Neuronal stem cell (in vitro differentiated cells): Measurements from ENCODE around the gene FOXP3.

ENCODE experiments used
- DNase-seq: peaks from one replicate; pipeline ENCODE4 v3.0.0-alpha.2; 2013; ENCODE audit warnings: low spot score
- H2AFZ ChIP-seq: one replicate; pipeline ENCODE4 v1.6.1; 2013; ENCODE audit warnings: mild to moderate bottlenecking, low read length, inconsistent platforms
- H2AK5ac ChIP-seq: 2 replicates; pipeline ENCODE4 v1.6.1; 2013; ENCODE audit warnings: low read depth, mild to moderate bottlenecking, inconsistent platforms, low read length, moderate library complexity, mixed read lengths
- H2BK120ac ChIP-seq: 2 replicates; pipeline ENCODE4 v1.6.1; 2013; ENCODE audit warnings: low read depth, mild to moderate bottlenecking, inconsistent platforms, low read length, moderate library complexity, mixed read lengths
- H2BK12ac ChIP-seq: one replicate; pipeline ENCODE4 v1.6.1; 2013; ENCODE audit warnings: low read length, inconsistent platforms
- H2BK15ac ChIP-seq: 2 replicates; pipeline ENCODE4 v1.6.1; 2013; ENCODE audit warnings: mild to moderate bottlenecking, low read length, inconsistent platforms, mixed read lengths
- H2BK5ac ChIP-seq: one replicate; pipeline ENCODE4 v1.6.1; 2013; ENCODE audit warnings: inconsistent platforms, mild to moderate bottlenecking, low read length, moderate library complexity
- H3K14ac ChIP-seq: one replicate; pipeline ENCODE4 v1.6.1; 2013; ENCODE audit warnings: low read length, inconsistent platforms
- H3K18ac ChIP-seq: 2 replicates; pipeline ENCODE4 v1.6.1; 2013; ENCODE audit warnings: low read length, inconsistent platforms
- H3K23ac ChIP-seq: 2 replicates; pipeline ENCODE4 v1.6.1; 2013; ENCODE audit warnings: low read depth, mild to moderate bottlenecking, mixed read lengths, low read length, inconsistent platforms; ENCODE audit not compliant: poor library complexity
- H3K27ac ChIP-seq: replicated peaks from 3 replicates; pipeline ENCODE4 v1.5.1; 2013; ENCODE audit warnings: low read length, inconsistent platforms
- H3K27me3 ChIP-seq, 3 experiments: 2 replicates each; pipeline ENCODE4 v1.6.1; 2013; ENCODE audit warnings: low read length in 3 of 3, mild to moderate bottlenecking in 2 of 3, inconsistent platforms in 1 of 3, low read depth in 1 of 3, mixed read lengths in 1 of 3, moderate library complexity in 1 of 3; ENCODE audit not compliant: control insufficient read depth in 3 of 3, insufficient read depth in 3 of 3
- H3K36me3 ChIP-seq, 2 donors: replicated peaks in 1 of 2; 2 replicates each; pipeline ENCODE4 v1.6.1; 2013; ENCODE audit warnings: low read length in 2 of 2; ENCODE audit not compliant: control insufficient read depth in 2 of 2, insufficient read depth in 2 of 2
- H3K4ac ChIP-seq: 2 replicates; pipeline ENCODE4 v1.6.1; 2013; ENCODE audit warnings: inconsistent platforms, mild to moderate bottlenecking, low read length, moderate library complexity
- H3K4me1 ChIP-seq, 2 donors: 1 replicate in 1 of 2; 2 replicates in 1 of 2; pipeline ENCODE4 v1.6.1; 2013; ENCODE audit warnings: low read length in 2 of 2, low read depth in 1 of 2; ENCODE audit not compliant: control insufficient read depth in 2 of 2, insufficient read depth in 1 of 2
- H3K4me2 ChIP-seq: one replicate; pipeline ENCODE4 v1.6.1; 2013; ENCODE audit warnings: mild to moderate bottlenecking, low read length, inconsistent platforms; ENCODE audit not compliant: insufficient read depth, poor library complexity, severe bottlenecking
- H3K4me3 ChIP-seq, 2 donors: 2 replicates each; pipeline ENCODE4 v1.5.1; 2013; ENCODE audit warnings: low read length in 2 of 2, mild to moderate bottlenecking in 2 of 2, inconsistent platforms in 1 of 2, moderate library complexity in 1 of 2
- H3K79me1 ChIP-seq: one replicate; pipeline ENCODE4 v1.6.1; 2013; ENCODE audit warnings: low read depth, mild to moderate bottlenecking, inconsistent platforms, low read length, moderate library complexity
- H3K9ac ChIP-seq: one replicate; pipeline ENCODE4 v1.6.1; 2013; ENCODE audit warnings: mild to moderate bottlenecking, low read depth, low read length, inconsistent platforms; ENCODE audit not compliant: poor library complexity
- H3K9me3 ChIP-seq, 2 donors: replicated peaks in 1 of 2; 2 replicates each; pipeline versions ENCODE3 to v1.6.1; 2013; ENCODE audit warnings: low read length in 2 of 2, mild to moderate bottlenecking in 2 of 2, inconsistent platforms in 1 of 2, low read depth in 1 of 2, mixed read lengths in 1 of 2, moderate library complexity in 1 of 2; ENCODE audit not compliant: control insufficient read depth in 2 of 2, insufficient read depth in 1 of 2
- H4K8ac ChIP-seq: one replicate; pipeline ENCODE4 v1.6.1; 2013; ENCODE audit warnings: low read depth, mild to moderate bottlenecking, inconsistent platforms, low read length, moderate library complexity
- H4K91ac ChIP-seq: one replicate; pipeline ENCODE4 v1.6.1; 2013; ENCODE audit warnings: low read length, low read depth, mild to moderate bottlenecking, inconsistent platforms; ENCODE audit not compliant: poor library complexity
- WGBS, 2 donors: extraction: QIAGEN DNeasy Blood & Tissue Kit; methylation state at CpG; one replicate each; pipeline ENCODE4 v1.1.7; 2013; ENCODE audit warnings: missing lambda C conversion rate in 2 of 2, mixed read lengths in 1 of 2; ENCODE audit not compliant: insufficient read length in 2 of 2, insufficient replicate concordance in 1 of 2; ENCODE audit errors: extremely low coverage in 2 of 2; 5-methylcytosine and 5-hydroxymethylcytosine counted together

Gene FOXP3

GRCh38 chrX:49246541-49246940 lies 18.0 kb downstream of the FOXP3 start:
- Histone ChIP-seq H3K27me3 (peaks cover 0 to 3% (median 0%) of the 10 kb centered on the region in 3 experiments), H2BK5ac (no peak overlapping the region), H2BK12ac (no peak overlapping the region), H2AFZ (no peak overlapping the region), H2AK5ac (no peak overlapping the region), H4K8ac (no peak overlapping the region), H3K9me3 (no peaks in the 10 kb centered on the region), H2BK120ac (no peak overlapping the region), H3K4me1 (no peaks in the 10 kb centered on the region), H3K14ac (no peak overlapping the region), H3K9ac (no peak overlapping the region), H4K91ac (no peak overlapping the region), H2BK15ac (no peak overlapping the region), H3K36me3 (peaks cover 0 to 20% of the 10 kb centered on the region in 2 donors), H3K23ac (no peak overlapping the region), H3K79me1 (no peaks in the 10 kb centered on the region), H3K18ac (no peak overlapping the region), H3K27ac (no peak overlapping the region), H3K4ac (no peak overlapping the region), H3K4me3 (no peak overlapping the region), H3K4me2 (no peak overlapping the region)
- no CpG with 5 or more reads among the region's 10 CpGs for WGBS, 2 donors
- DNase-seq = no peak

- no CpG with 5 or more reads among the region's 2 CpGs for WGBS, 2 donors
- no peak overlapping the region for H3K14ac ChIP-seq
- no peak overlapping the region for H3K4me3 ChIP-seq
- no peak overlapping the region for H2BK5ac ChIP-seq
- H3K9me3 ChIP-seq = no peaks in the 10 kb centered on the region
- no peaks in the 10 kb centered on the region for H3K27me3 ChIP-seq
- H4K8ac ChIP-seq = no peak overlapping the region
- no peaks in the 10 kb centered on the region for H3K4me1 ChIP-seq
- peaks cover 0 to 20% of the 10 kb centered on the region in 2 donors for H3K36me3 ChIP-seq
- no peak overlapping the region for H2BK120ac ChIP-seq
- no peak overlapping the region for H2AK5ac ChIP-seq
- no peak for DNase-seq
- no peak overlapping the region for H3K9ac ChIP-seq
- no peak overlapping the region for H2AFZ ChIP-seq
- no peak overlapping the region for H3K23ac ChIP-seq
- no peak overlapping the region for H3K18ac ChIP-seq
- H3K4ac ChIP-seq = no peak overlapping the region
- no peak overlapping the region for H3K27ac ChIP-seq
- no peaks in the 10 kb centered on the region for H3K79me1 ChIP-seq
- H2BK15ac ChIP-seq = no peak overlapping the region
- H3K4me2 ChIP-seq = no peak overlapping the region
- no peak overlapping the region for H4K91ac ChIP-seq
- H2BK12ac ChIP-seq = no peak overlapping the region
Observed at GRCh38 chrX:49244207-49244606, 20.3 kb downstream of the FOXP3 start.

DNA sequence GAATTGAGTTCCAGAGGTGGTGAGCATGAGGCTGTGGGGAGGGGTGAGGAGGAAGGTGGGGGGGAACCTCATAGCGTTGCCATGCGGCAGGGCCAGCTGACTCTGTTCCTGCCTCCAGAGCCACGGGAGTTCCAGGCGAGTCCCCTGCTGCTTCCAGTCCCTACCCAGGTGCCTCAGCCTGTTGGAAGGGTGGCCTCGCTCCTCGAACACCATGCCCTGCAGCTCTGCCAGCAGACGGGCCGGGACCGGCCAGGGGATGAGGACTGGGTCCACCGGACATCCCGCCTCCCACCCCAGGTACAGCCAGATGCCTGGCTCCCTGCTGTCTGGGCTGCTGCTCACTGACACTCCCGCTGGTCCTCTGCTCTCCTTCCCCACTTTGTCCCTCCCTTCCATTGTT lies 21.3 kb downstream of the FOXP3 start:
- Histone ChIP-seq H3K79me1 (no peaks in the 10 kb centered on the region), H2BK12ac (no peak overlapping the region), H3K36me3 (peaks cover 0 to 17% of the 10 kb centered on the region in 2 donors), H2BK120ac (no peak overlapping the region), H3K4me3 (no peak overlapping the region), H3K27me3 (no peaks in the 10 kb centered on the region), H3K23ac (no peak overlapping the region), H3K4ac (no peak overlapping the region), H2BK15ac (no peak overlapping the region), H3K4me2 (no peak overlapping the region), H2AFZ (no peak overlapping the region), H3K9me3 (no peaks in the 10 kb centered on the region), H3K9ac (no peak overlapping the region), H3K4me1 (no peaks in the 10 kb centered on the region), H4K91ac (no peak overlapping the region), H3K27ac (no peak overlapping the region), H3K18ac (no peak overlapping the region), H2BK5ac (no peak overlapping the region), H2AK5ac (no peak overlapping the region), H3K14ac (no peak overlapping the region), H4K8ac (no peak overlapping the region)
- no CpG with 5 or more reads among the region's 12 CpGs for WGBS, 2 donors
- no peak for DNase-seq

GRCh38 chrX:49242545-49243066 lies 21.9 kb downstream of the FOXP3 start:
- Histone ChIP-seq H3K4ac (no peak overlapping the region), H3K27me3 (no peaks in the 10 kb centered on the region), H3K4me2 (peak overlapping the region; percentile 18), H2BK12ac (no peak overlapping the region), H3K9ac (no peak overlapping the region), H3K27ac (no peak overlapping the region), H3K4me3 (no peak overlapping the region), H3K23ac (no peak overlapping the region), H2AK5ac (no peak overlapping the region), H3K18ac (no peak overlapping the region), H4K91ac (no peak overlapping the region), H3K9me3 (no peaks in the 10 kb centered on the region), H2BK5ac (no peak overlapping the region), H2BK15ac (no peak overlapping the region), H3K36me3 (peaks cover 0 to 17% of the 10 kb centered on the region in 2 donors), H3K14ac (no peak overlapping the region), H4K8ac (no peak overlapping the region), H2AFZ (no peak overlapping the region), H3K4me1 (no peaks in the 10 kb centered on the region), H3K79me1 (no peaks in the 10 kb centered on the region), H2BK120ac (no peak overlapping the region)
- no CpG with 5 or more reads among the region's 12 CpGs for WGBS, 2 donors
- DNase-seq = no peak
